ENCODE results near the gene TRIM71. TPM values are rescaled to one million over a fixed set of nuclear protein-coding genes. Genes with fewer than 3 reads are reported as not detected.

TRIM71 gene
- total and polyA plus RNA-seq, 7 donors = not detected

GRCh38 chr3:32841867-32842470 is 24.2 kb downstream of the TRIM71 start:
- DNase-seq = no peak
- no peak overlapping the region for H3K27ac ChIP-seq
- 31 to 55% methylated on average over 5 of the region's 5 CpGs for WGBS, 2 donors
- no peak overlapping the region for H3K4me3 ChIP-seq
- TF ChIP-seq EP300 (IDR thresholded peaks at IDR 0.05) (no peak), POLR2A (IDR thresholded peaks at IDR 0.05) (no peak), CTCF (IDR thresholded peaks at IDR 0.05) (no peak), POLR2AphosphoS5 (IDR thresholded peaks at IDR 0.05) (no peak)
- H3K27me3 ChIP-seq = no peaks in the 10 kb centered on the region
- intact Hi-C loops (cut with DNase I) = no loop called here
- H3K4me1 ChIP-seq = no peaks in the 10 kb centered on the region
- no peaks in the 10 kb centered on the region for H3K9me3 ChIP-seq
- no peaks in the 10 kb centered on the region for H3K36me3 ChIP-seq

- Histone ChIP-seq H3K27me3 (no peaks in the 10 kb centered on the region), H3K27ac (no peak overlapping the region), H3K9me3 (no peaks in the 10 kb centered on the region), H3K4me1 (no peaks in the 10 kb centered on the region), H3K36me3 (no peaks in the 10 kb centered on the region), H3K4me3 (no peak overlapping the region)
- TF ChIP-seq POLR2A (IDR thresholded peaks at IDR 0.05) (no peak), POLR2AphosphoS5 (IDR thresholded peaks at IDR 0.05) (no peak), EP300 (IDR thresholded peaks at IDR 0.05) (no peak), CTCF (IDR thresholded peaks at IDR 0.05) (no peak)
- intact Hi-C loops (cut with DNase I) = no loop called here
- WGBS, 2 donors = 8 to 41% methylated on average over 3 of the region's 3 CpGs
- DNase-seq = no peak
Observed at GRCh38 chr3:32842531-32842931, 24.7 kb downstream of the TRIM71 start.

GRCh38 chr3:32842987-32843386 is 25.2 kb downstream of the TRIM71 start:
- WGBS, 2 donors = 47 to 59% methylated on average over 2 of the region's 2 CpGs
- DNase-seq = no peak
- no peaks in the 10 kb centered on the region for H3K36me3 ChIP-seq
- intact Hi-C loops (cut with DNase I) = no loop called here
- no peaks in the 10 kb centered on the region for H3K27me3 ChIP-seq
- no peaks in the 10 kb centered on the region for H3K9me3 ChIP-seq
- H3K4me1 ChIP-seq = no peaks in the 10 kb centered on the region
- no peak overlapping the region for H3K27ac ChIP-seq
- no peak for TF ChIP-seq POLR2AphosphoS5 (IDR thresholded peaks at IDR 0.05)
- no peak for TF ChIP-seq CTCF (IDR thresholded peaks at IDR 0.05)
- no peak for TF ChIP-seq POLR2A (IDR thresholded peaks at IDR 0.05)
- H3K4me3 ChIP-seq = no peak overlapping the region

GRCh38 chr3:32843510-32844321 is 25.9 kb downstream of the TRIM71 start:
- Histone ChIP-seq H3K4me1 (no peaks in the 10 kb centered on the region), H3K27ac (no peak overlapping the region), H3K36me3 (no peaks in the 10 kb centered on the region), H3K9me3 (no peaks in the 10 kb centered on the region), H3K4me3 (no peak overlapping the region), H3K27me3 (no peaks in the 10 kb centered on the region)
- intact Hi-C loops (cut with DNase I) = no loop called here
- 83 to 84% methylated on average over 17 of the region's 17 CpGs for WGBS, 2 donors
- TF ChIP-seq POLR2AphosphoS5 (IDR thresholded peaks at IDR 0.05) = no peak
- no peak for TF ChIP-seq CTCF (IDR thresholded peaks at IDR 0.05)
- no peak for TF ChIP-seq EP300 (IDR thresholded peaks at IDR 0.05)
- TF ChIP-seq POLR2A (IDR thresholded peaks at IDR 0.05) = no peak
- no peak for DNase-seq
